ENCODE results near the gene PPP1R9B. TPM values are rescaled to one million over a fixed set of nuclear protein-coding genes. Genes with fewer than 3 reads are reported as not detected.

Gene PPP1R9B
- total RNA-seq, 4 donors from 2014 or later: 28.4 to 54.9 (median 36.9) TPM

DNA sequence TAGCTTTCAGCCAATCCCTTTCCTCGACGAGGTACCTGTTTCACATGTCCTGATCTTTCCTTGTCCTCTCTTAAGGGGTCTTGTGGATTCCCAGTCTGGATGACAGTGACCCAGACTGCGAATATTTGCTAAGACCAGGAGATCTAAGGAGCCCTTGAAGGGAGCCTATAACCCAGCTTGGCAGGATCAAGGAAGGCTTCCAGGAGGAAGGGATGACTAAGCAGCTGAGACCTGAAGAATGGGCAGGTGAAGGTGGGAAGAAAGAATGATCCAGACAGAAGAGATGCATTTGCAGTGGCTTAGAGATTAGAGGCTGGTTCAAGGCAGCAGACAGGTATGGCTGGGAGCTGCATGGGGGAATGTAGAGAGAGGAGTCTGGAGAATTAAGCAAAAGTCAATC, 57.2 kb downstream of the PPP1R9B start:
- peaks cover 0 to 32% (median 0%) of the 10 kb centered on the region in 3 donors for H3K36me3 ChIP-seq
- TF ChIP-seq, protein P1, sequence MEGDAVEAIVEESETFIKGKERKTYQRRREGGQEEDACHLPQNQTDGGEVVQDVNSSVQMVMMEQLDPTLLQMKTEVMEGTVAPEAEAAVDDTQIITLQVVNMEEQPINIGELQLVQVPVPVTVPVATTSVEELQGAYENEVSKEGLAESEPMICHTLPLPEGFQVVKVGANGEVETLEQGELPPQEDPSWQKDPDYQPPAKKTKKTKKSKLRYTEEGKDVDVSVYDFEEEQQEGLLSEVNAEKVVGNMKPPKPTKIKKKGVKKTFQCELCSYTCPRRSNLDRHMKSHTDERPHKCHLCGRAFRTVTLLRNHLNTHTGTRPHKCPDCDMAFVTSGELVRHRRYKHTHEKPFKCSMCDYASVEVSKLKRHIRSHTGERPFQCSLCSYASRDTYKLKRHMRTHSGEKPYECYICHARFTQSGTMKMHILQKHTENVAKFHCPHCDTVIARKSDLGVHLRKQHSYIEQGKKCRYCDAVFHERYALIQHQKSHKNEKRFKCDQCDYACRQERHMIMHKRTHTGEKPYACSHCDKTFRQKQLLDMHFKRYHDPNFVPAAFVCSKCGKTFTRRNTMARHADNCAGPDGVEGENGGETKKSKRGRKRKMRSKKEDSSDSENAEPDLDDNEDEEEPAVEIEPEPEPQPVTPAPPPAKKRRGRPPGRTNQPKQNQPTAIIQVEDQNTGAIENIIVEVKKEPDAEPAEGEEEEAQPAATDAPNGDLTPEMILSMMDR (IDR thresholded peaks at IDR 0.05): no peak
- TF ChIP-seq POLR2A (IDR thresholded peaks at IDR 0.05) (no peak), EP300 (IDR thresholded peaks at IDR 0.05) (no peak)
- no peak overlapping the region for H3K4me3 ChIP-seq
- peaks cover 0 to 29% (median 26%) of the 10 kb centered on the region in 4 donors for H3K4me1 ChIP-seq
- peak overlapping the region in 2 of 4 donors; percentile 95 to 96 for H3K27ac ChIP-seq
- no peak for DNase-seq (ENCODE audit: low spot score in 2 of 2)
- no peaks in the 10 kb centered on the region for H3K27me3 ChIP-seq
- 92 to 97% methylated on average over 3 of the region's 3 CpGs for WGBS, 2 donors
- H3K9me3 ChIP-seq: no peaks in the 10 kb centered on the region

- Histone ChIP-seq H3K27me3 (no peaks in the 10 kb centered on the region), H3K9me3 (no peaks in the 10 kb centered on the region), H3K27ac (no peak overlapping the region), H3K36me3 (peaks cover 0 to 27% (median 0%) of the 10 kb centered on the region in 3 donors), H3K4me3 (no peak overlapping the region), H3K4me1 (peaks cover 0 to 16% (median 15%) of the 10 kb centered on the region in 4 donors)
- 65 to 71% methylated on average over 2 of the region's 2 CpGs for WGBS, 2 donors
- TF ChIP-seq, protein P1 (IDR thresholded peaks at IDR 0.05): no peak
- TF ChIP-seq EP300 (IDR thresholded peaks at IDR 0.05) (no peak), POLR2A (IDR thresholded peaks at IDR 0.05) (no peak)
- DNase-seq (ENCODE audit: low spot score in 2 of 2): no peak
Measured at GRCh38 chr17:50091918-50092285, 58.6 kb downstream of the PPP1R9B start.

DNA sequence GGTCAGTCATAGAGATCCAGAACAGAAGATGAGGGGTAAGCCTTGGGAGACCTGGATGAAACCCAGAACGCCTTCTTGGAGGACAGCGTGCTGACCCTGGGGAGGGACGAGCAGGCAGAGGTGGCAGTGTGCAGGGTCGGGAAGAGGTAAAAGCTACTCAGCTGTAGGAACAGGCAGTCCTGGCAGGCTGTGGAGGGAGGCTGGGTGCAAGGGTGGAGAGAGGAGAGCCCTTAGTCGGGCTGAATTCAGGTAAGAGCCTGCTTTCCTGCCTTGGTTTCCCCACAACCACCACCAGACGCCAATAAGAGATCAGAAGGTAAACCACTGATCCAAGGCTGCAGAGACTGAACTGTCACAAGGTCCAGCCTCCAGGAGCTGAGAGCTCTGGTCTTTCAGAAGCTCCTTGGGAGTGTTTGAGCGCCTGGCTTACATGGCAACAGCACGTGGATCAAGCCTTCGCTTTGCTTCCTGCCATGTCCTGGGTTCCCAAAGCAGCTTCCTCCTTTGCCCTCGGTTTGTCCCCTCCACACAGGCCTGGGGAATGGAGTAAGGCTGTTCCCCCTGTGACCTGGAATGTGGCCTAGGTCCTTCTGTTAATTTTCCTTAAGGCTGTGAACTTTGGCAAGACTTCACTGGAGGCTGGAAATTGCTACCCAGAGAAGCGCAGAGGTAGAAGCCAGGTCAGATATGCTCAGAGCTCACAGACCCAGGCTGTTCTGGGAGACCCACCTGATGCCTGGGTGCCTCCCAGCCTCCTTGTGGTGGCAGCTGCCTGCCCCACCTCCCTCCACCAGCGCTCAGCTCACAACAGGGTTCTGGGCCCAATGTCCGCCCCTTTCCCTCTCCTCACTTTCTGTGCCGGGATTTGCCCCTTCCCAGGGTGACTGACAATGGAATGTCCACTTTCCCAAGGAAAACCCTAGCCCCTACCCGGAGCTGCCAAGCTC, 59.2 kb downstream of the PPP1R9B start:
- 67 to 70% methylated on average over 15 of the region's 15 CpGs for WGBS, 2 donors
- Histone ChIP-seq H3K27ac (no peak overlapping the region), H3K4me3 (no peak overlapping the region), H3K27me3 (no peaks in the 10 kb centered on the region), H3K9me3 (no peaks in the 10 kb centered on the region), H3K36me3 (peaks cover 0 to 27% (median 0%) of the 10 kb centered on the region in 3 donors), H3K4me1 (peaks cover 0 to 9% (median 8%) of the 10 kb centered on the region in 4 donors)
- TF ChIP-seq, protein P1 (IDR thresholded peaks at IDR 0.05): no peak
- TF ChIP-seq EP300 (IDR thresholded peaks at IDR 0.05) (no peak), POLR2A (IDR thresholded peaks at IDR 0.05) (no peak)
- no peak for DNase-seq (ENCODE audit: low spot score in 2 of 2)

GRCh38 chr17:50090071-50090470, 60.4 kb downstream of the PPP1R9B start:
- H3K9me3 ChIP-seq: no peaks in the 10 kb centered on the region
- WGBS, 2 donors: 63 to 64% methylated on average over 4 to 6 of the region's 6 CpGs
- H3K4me1 ChIP-seq: peaks cover 0 to 4% (median 0%) of the 10 kb centered on the region in 4 donors
- DNase-seq (ENCODE audit: low spot score in 2 of 2): no peak
- H3K4me3 ChIP-seq: no peak overlapping the region
- H3K36me3 ChIP-seq: peaks cover 0 to 27% (median 0%) of the 10 kb centered on the region in 3 donors
- H3K27ac ChIP-seq: no peak overlapping the region
- TF ChIP-seq, protein P1 (IDR thresholded peaks at IDR 0.05): no peak
- TF ChIP-seq EP300 (IDR thresholded peaks at IDR 0.05) (no peak), POLR2A (IDR thresholded peaks at IDR 0.05) (no peak)
- no peaks in the 10 kb centered on the region for H3K27me3 ChIP-seq

Data from tibial nerve (tissue), 4 donors.